Glutamatergic neuron (in vitro differentiated cells): Measurements from ENCODE around the gene FRRS1. TPM values are rescaled to one million over a fixed set of nuclear protein-coding genes. Genes with fewer than 3 reads are reported as not detected.
"Not testable (repeated sequence)": the region's sequence is repeated elsewhere in the genome, so short reads cannot be mapped to it uniquely, and the experiment has no call there.

ENCODE experiments used
- DNase-seq: peaks from one replicate; pipeline ENCODE4 v3.0.0; 2022
- H3K27ac Mint-ChIP-seq: one replicate; pipeline ENCODE4 v1.8.0; 2020; ENCODE audit warnings: mild to moderate bottlenecking, mixed read lengths, inconsistent platforms; ENCODE audit not compliant: unreplicated experiment
- H3K27me3 Mint-ChIP-seq: one replicate; pipeline ENCODE4 v1.8.0; 2020; ENCODE audit warnings: mild to moderate bottlenecking, moderate library complexity, mixed read lengths, inconsistent platforms; ENCODE audit not compliant: unreplicated experiment
- H3K36me3 Mint-ChIP-seq: one replicate; pipeline ENCODE4 v1.8.0; 2020; ENCODE audit warnings: mild to moderate bottlenecking, mixed read lengths, inconsistent platforms; ENCODE audit not compliant: unreplicated experiment
- H3K4me1 Mint-ChIP-seq: one replicate; pipeline ENCODE4 v1.8.0; 2020; ENCODE audit warnings: mild to moderate bottlenecking, low read depth, mixed read lengths, inconsistent platforms; ENCODE audit not compliant: unreplicated experiment
- H3K4me3 Mint-ChIP-seq: one replicate; pipeline ENCODE4 v1.8.0; 2020; ENCODE audit warnings: mild to moderate bottlenecking, mixed read lengths, inconsistent platforms; ENCODE audit not compliant: unreplicated experiment
- H3K9me3 Mint-ChIP-seq: one replicate; pipeline ENCODE4 v1.8.0; 2020; ENCODE audit warnings: mild to moderate bottlenecking, moderate library complexity, mixed read lengths, inconsistent platforms; ENCODE audit not compliant: unreplicated experiment
- total RNA-seq: library from RNA; stranded (reverse); fragmentation: NEBNext Ultra II Directional; extraction: Animal tissue kit (Norgen Biotek cat#: 25700); gene quantifications from one replicate; pipeline ENCODE4 v1.2.1, GENCODE V29; 2021; ENCODE audit not compliant: unreplicated experiment
- TF ChIP-seq, protein P1 (sequence below): fragments of 200-600 bp; sonication (generic); IDR thresholded peaks from one replicate; pipeline ENCODE4 v1.5.0; 2021; ENCODE audit not compliant: partially characterized antibody, unreplicated experiment

Gene FRRS1
- total RNA-seq, 1 donor from 2014 or later: 1.3 TPM

DNA sequence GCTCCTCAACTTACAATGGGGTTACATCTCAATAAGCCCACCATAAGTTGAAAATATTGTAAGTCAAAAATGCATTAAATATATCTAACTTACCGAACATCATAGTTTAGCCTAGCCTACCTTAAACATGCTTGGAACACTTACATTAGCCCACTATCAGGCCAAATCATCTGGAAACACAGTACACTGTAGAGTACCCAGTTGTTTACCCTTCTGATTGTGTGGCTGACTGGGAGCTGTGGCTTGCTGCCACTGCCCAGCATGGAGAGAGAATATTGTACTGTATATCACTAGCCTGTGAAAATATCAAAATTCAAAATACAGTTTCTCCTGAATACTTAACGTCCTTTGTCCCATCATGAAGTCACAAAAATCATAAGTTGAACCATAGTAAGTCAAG, 40.4 kb upstream of the FRRS1 start:
- H3K4me1 Mint-ChIP-seq: no peaks in the 10 kb centered on the region
- no peak overlapping the region for H3K27ac Mint-ChIP-seq
- H3K36me3 Mint-ChIP-seq: no peaks in the 10 kb centered on the region

DNA sequence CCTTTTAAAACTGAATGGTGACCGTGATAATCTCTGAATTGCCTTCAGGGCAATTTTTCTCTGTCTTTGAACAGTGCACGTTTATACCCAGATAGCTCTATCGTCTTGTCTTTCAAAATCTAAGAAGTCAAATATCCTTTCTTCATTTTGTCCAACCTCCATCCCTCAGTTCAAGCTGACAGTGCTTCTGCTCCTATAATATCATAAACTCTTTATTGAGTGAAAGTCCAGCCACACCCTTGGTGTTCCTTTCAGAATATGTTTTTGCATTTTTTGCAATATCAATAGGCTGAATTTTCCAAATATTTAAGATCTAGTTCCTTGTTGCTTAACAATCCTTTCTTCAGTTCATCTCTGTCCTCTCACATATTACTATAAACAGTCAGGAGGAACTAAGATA, 35.1 kb upstream of the FRRS1 start:
- DNase-seq: no peak
- TF ChIP-seq, protein P1, sequence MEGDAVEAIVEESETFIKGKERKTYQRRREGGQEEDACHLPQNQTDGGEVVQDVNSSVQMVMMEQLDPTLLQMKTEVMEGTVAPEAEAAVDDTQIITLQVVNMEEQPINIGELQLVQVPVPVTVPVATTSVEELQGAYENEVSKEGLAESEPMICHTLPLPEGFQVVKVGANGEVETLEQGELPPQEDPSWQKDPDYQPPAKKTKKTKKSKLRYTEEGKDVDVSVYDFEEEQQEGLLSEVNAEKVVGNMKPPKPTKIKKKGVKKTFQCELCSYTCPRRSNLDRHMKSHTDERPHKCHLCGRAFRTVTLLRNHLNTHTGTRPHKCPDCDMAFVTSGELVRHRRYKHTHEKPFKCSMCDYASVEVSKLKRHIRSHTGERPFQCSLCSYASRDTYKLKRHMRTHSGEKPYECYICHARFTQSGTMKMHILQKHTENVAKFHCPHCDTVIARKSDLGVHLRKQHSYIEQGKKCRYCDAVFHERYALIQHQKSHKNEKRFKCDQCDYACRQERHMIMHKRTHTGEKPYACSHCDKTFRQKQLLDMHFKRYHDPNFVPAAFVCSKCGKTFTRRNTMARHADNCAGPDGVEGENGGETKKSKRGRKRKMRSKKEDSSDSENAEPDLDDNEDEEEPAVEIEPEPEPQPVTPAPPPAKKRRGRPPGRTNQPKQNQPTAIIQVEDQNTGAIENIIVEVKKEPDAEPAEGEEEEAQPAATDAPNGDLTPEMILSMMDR: no peak
- Mint-ChIP-seq H3K36me3 (no peaks in the 10 kb centered on the region), H3K4me3 (no peak overlapping the region), H3K27ac (no peak overlapping the region), H3K4me1 (no peaks in the 10 kb centered on the region), H3K9me3 (no peaks in the 10 kb centered on the region), H3K27me3 (no peaks in the 10 kb centered on the region)

More for the DNA sequence above, 40.4 kb upstream of the FRRS1 start:
- no peaks in the 10 kb centered on the region for H3K27me3 Mint-ChIP-seq
- H3K4me3 Mint-ChIP-seq: no peak overlapping the region
- TF ChIP-seq, protein P1: no peak
- DNase-seq: no peak
- H3K9me3 Mint-ChIP-seq: no peaks in the 10 kb centered on the region

DNA sequence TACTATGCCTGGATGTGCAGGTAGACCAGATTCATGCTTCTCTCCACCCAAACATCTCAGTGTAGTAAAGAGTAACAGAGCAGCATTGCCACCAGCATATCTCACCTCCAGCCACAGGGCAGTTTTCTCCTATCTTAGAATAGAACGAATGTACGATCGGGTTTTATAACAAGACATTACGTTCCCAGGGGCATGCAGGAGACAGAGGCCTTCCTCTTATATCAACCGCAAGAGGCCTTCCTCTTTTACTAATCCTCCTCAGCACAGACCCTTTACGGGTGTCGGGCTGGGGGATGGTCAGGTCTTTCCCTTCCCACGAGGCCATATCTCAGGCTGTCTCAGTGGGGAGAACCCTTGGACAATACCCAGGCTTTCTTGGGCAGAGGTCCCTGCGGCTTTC, 27.4 kb upstream of the FRRS1 start:
- H3K9me3 Mint-ChIP-seq, H3K36me3 Mint-ChIP-seq, H3K4me3 Mint-ChIP-seq, H3K4me1 Mint-ChIP-seq, DNase-seq, H3K27me3 Mint-ChIP-seq, H3K27ac Mint-ChIP-seq: not testable (repeated sequence)

GRCh38 chr1:99789715-99790114, 23.3 kb upstream of the FRRS1 start:
- Mint-ChIP-seq H3K27me3 (no peaks in the 10 kb centered on the region), H3K27ac (no peak overlapping the region), H3K9me3 (no peaks in the 10 kb centered on the region), H3K4me1 (no peaks in the 10 kb centered on the region), H3K4me3 (no peak overlapping the region), H3K36me3 (peaks cover 3% of the 10 kb centered on the region)
- TF ChIP-seq, protein P1: no peak
- no peak for DNase-seq

DNA sequence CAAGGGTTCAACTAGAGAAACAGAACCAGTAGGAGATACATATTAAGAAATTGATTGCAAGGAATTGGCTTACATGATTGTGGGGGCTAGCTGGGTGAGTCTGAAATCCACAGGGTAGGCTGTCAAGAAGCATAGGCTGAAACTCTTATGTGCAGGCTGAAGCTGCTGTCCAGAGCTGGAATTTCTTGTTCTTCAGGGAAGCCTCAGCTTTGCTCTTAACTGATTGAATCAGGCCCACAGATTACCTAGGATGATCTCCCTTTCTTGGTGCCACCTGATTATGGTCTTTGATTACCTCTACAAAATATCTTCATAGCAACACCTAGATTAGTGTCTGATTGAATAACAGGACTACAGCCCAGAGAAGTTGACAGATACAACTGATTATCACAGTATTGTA, 22.5 kb upstream of the FRRS1 start:
- no peaks in the 10 kb centered on the region for H3K9me3 Mint-ChIP-seq
- TF ChIP-seq, protein P1: no peak
- DNase-seq: no peak
- peaks cover 3% of the 10 kb centered on the region for H3K36me3 Mint-ChIP-seq
- H3K27me3 Mint-ChIP-seq: no peaks in the 10 kb centered on the region
- no peaks in the 10 kb centered on the region for H3K4me1 Mint-ChIP-seq
- no peak overlapping the region for H3K4me3 Mint-ChIP-seq
- H3K27ac Mint-ChIP-seq: no peak overlapping the region
